ENCODE results near the gene GLO1.

The GLO1 gene

GRCh38 chr6:38695933-38696332 is 7.0 kb downstream of the GLO1 start:
- Histone ChIP-seq H3K4me3 (ENCODE audit: low read depth in 1 of 2, low read length in 2 of 2) (no peak overlapping the region), H3K27ac (ENCODE audit: low read length) (no peak overlapping the region), H3K9ac (ENCODE audit: low read depth, low read length) (no peak overlapping the region), H3K27me3 (ENCODE audit: insufficient read depth, low read length, poor library complexity) (no peaks in the 10 kb centered on the region), H2AFZ (ENCODE audit: low read depth, low read length) (no peak overlapping the region), H3K9me3 (ENCODE audit: insufficient read depth, low read length, severe bottlenecking) (peaks cover 9% of the 10 kb centered on the region), H3K4me1 (ENCODE audit: insufficient read depth, low read length) (peaks cover 7% of the 10 kb centered on the region), H3K36me3 (ENCODE audit: insufficient read depth, low read length) (peaks cover 19% of the 10 kb centered on the region), H3K79me2 (ENCODE audit: insufficient read depth, low read length) (peaks cover 94% of the 10 kb centered on the region), H3K4me2 (ENCODE audit: insufficient read depth, low read length) (no peak overlapping the region), H4K20me1 (ENCODE audit: insufficient read depth, low read length) (peaks cover 44% of the 10 kb centered on the region; the same call in 1 of the 2 replicates)
- no peak for TF ChIP-seq EZH2 (IDR thresholded peaks at IDR 0.05; ENCODE audit: borderline replicate concordance, low read depth, low read length, severe bottlenecking)
- TF ChIP-seq, protein P1, sequence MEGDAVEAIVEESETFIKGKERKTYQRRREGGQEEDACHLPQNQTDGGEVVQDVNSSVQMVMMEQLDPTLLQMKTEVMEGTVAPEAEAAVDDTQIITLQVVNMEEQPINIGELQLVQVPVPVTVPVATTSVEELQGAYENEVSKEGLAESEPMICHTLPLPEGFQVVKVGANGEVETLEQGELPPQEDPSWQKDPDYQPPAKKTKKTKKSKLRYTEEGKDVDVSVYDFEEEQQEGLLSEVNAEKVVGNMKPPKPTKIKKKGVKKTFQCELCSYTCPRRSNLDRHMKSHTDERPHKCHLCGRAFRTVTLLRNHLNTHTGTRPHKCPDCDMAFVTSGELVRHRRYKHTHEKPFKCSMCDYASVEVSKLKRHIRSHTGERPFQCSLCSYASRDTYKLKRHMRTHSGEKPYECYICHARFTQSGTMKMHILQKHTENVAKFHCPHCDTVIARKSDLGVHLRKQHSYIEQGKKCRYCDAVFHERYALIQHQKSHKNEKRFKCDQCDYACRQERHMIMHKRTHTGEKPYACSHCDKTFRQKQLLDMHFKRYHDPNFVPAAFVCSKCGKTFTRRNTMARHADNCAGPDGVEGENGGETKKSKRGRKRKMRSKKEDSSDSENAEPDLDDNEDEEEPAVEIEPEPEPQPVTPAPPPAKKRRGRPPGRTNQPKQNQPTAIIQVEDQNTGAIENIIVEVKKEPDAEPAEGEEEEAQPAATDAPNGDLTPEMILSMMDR (IDR thresholded peaks at IDR 0.05; ENCODE audit: borderline replicate concordance, extremely low read depth, low read length, poor library complexity, severe bottlenecking): no peak
- DNase-seq (no peak), ATAC-seq (ENCODE audit: insufficient read depth, low read depth) (no peak)

- H3K9ac ChIP-seq (ENCODE audit: low read depth, low read length): no peak overlapping the region
- peaks cover 94% of the 10 kb centered on the region for H3K79me2 ChIP-seq (ENCODE audit: insufficient read depth, low read length)
- H3K36me3 ChIP-seq (ENCODE audit: insufficient read depth, low read length): peaks cover 14% of the 10 kb centered on the region
Measured at GRCh38 chr6:38695227-38695900, 7.6 kb downstream of the GLO1 start.

GRCh38 chr6:38688579-38689087 is 14.3 kb downstream of the GLO1 start:
- Histone ChIP-seq H3K27ac (ENCODE audit: low read length) (no peak overlapping the region), H3K36me3 (ENCODE audit: insufficient read depth, low read length) (peaks cover 25% of the 10 kb centered on the region), H3K4me2 (ENCODE audit: insufficient read depth, low read length) (no peak overlapping the region), H3K27me3 (ENCODE audit: insufficient read depth, low read length, poor library complexity) (no peaks in the 10 kb centered on the region), H2AFZ (ENCODE audit: low read depth, low read length) (no peak overlapping the region), H3K79me2 (ENCODE audit: insufficient read depth, low read length) (peaks cover 78% of the 10 kb centered on the region), H4K20me1 (ENCODE audit: insufficient read depth, low read length) (peaks cover 46% of the 10 kb centered on the region), H3K9me3 (ENCODE audit: insufficient read depth, low read length, severe bottlenecking) (no peaks in the 10 kb centered on the region), H3K4me1 (ENCODE audit: insufficient read depth, low read length) (no peaks in the 10 kb centered on the region; the same call in 1 of the 2 replicates), H3K9ac (ENCODE audit: low read depth, low read length) (no peak overlapping the region), H3K4me3 (ENCODE audit: low read depth in 1 of 2, low read length in 2 of 2) (no peak overlapping the region)
- DNase-seq: no peak
- ATAC-seq (ENCODE audit: insufficient read depth, low read depth): no peak; the same call in 2 of the 3 replicates
- TF ChIP-seq, protein P1 (IDR thresholded peaks at IDR 0.05; ENCODE audit: borderline replicate concordance, extremely low read depth, low read length, poor library complexity, severe bottlenecking): no peak
- no peak for TF ChIP-seq EZH2 (IDR thresholded peaks at IDR 0.05; ENCODE audit: borderline replicate concordance, low read depth, low read length, severe bottlenecking)

More at GRCh38 chr6:38695227-38695900, 7.6 kb downstream of the GLO1 start:
- Histone ChIP-seq H3K4me2 (ENCODE audit: insufficient read depth, low read length) (no peak overlapping the region), H3K4me3 (ENCODE audit: low read depth in 1 of 2, low read length in 2 of 2) (no peak overlapping the region), H2AFZ (ENCODE audit: low read depth, low read length) (no peak overlapping the region), H3K27me3 (ENCODE audit: insufficient read depth, low read length, poor library complexity) (no peaks in the 10 kb centered on the region), H4K20me1 (ENCODE audit: insufficient read depth, low read length) (peaks cover 44% of the 10 kb centered on the region; the same call in 1 of the 2 replicates), H3K9me3 (ENCODE audit: insufficient read depth, low read length, severe bottlenecking) (peaks cover 5% of the 10 kb centered on the region), H3K27ac (ENCODE audit: low read length) (no peak overlapping the region), H3K4me1 (ENCODE audit: insufficient read depth, low read length) (peaks cover 5% of the 10 kb centered on the region; the same call in 1 of the 2 replicates)
- ATAC-seq (ENCODE audit: insufficient read depth, low read depth) (no peak), DNase-seq (no peak)
- TF ChIP-seq, protein P1 (IDR thresholded peaks at IDR 0.05; ENCODE audit: borderline replicate concordance, extremely low read depth, low read length, poor library complexity, severe bottlenecking): no peak
- TF ChIP-seq EZH2 (IDR thresholded peaks at IDR 0.05; ENCODE audit: borderline replicate concordance, low read depth, low read length, severe bottlenecking): no peak
